MM.1S (cell line): ENCODE data around the gene TTL.
"Not testable (repeated sequence)": the region's sequence is repeated elsewhere in the genome, so short reads cannot be mapped to it uniquely, and the experiment has no call there.

Source experiments
- DNase-seq: peaks from one replicate; pipeline ENCODE4 v3.0.0-alpha.2; 2015
- H2AFZ ChIP-seq: fragments of 300-600 bp; sonication (generic); 2 replicates; pipeline ENCODE4 v1.6.0; 2016; ENCODE audit warnings: antibody characterized with exemption, low read length
- H3F3A ChIP-seq: fragments of 300-600 bp; sonication (generic); 2 replicates; pipeline ENCODE4 v1.6.1; 2016; ENCODE audit warnings: mild to moderate bottlenecking, antibody characterized with exemption, low read length, moderate library complexity, mixed read lengths; ENCODE audit not compliant: insufficient read depth
- H3K27ac ChIP-seq: fragments of 300-600 bp; sonication (generic); 2 replicates; pipeline ENCODE4 v1.5.1; 2016; ENCODE audit warnings: mild to moderate bottlenecking, low read length
- H3K27me3 ChIP-seq: fragments of 300-600 bp; sonication (generic); replicated peaks from 2 replicates; pipeline ENCODE4 v1.6.0; 2016; ENCODE audit warnings: low read length; ENCODE audit not compliant: insufficient read depth
- H3K36me3 ChIP-seq: fragments of 300-600 bp; sonication (generic); replicated peaks from 2 replicates; pipeline ENCODE4 v1.6.1; 2016; ENCODE audit warnings: mild to moderate bottlenecking, low read length, mixed read lengths; ENCODE audit not compliant: insufficient read depth
- H3K4me1 ChIP-seq: fragments of 300-600 bp; sonication (generic); 2 replicates; pipeline ENCODE4 v1.6.1; 2016; ENCODE audit warnings: low read length, mixed read lengths
- H3K4me2 ChIP-seq: fragments of 300-600 bp; sonication (generic); 2 replicates; pipeline ENCODE4 v1.6.0; 2016; ENCODE audit warnings: low read depth, low read length
- H3K4me3 ChIP-seq: fragments of 300-600 bp; sonication (generic); 2 replicates; pipeline ENCODE4 v1.5.1; 2016; ENCODE audit warnings: low read length, mixed read lengths
- H3K79me2 ChIP-seq: fragments of 300-600 bp; sonication (generic); 2 replicates; pipeline ENCODE4 v1.6.1; 2016; ENCODE audit warnings: mixed run types, low read length, mixed read lengths
- H3K9ac ChIP-seq: fragments of 300-600 bp; sonication (generic); 2 replicates; pipeline ENCODE4 v1.6.1; 2016; ENCODE audit warnings: low read length, mixed read lengths
- H3K9me2 ChIP-seq: fragments of 300-600 bp; sonication (generic); replicated peaks from 2 replicates; pipeline ENCODE4 v1.6.1; 2016; ENCODE audit warnings: mild to moderate bottlenecking, low read length, mixed read lengths; ENCODE audit not compliant: insufficient read depth
- H3K9me3 ChIP-seq: fragments of 300-600 bp; sonication (generic); replicated peaks from 2 replicates; pipeline ENCODE4 v1.6.1; 2016; ENCODE audit warnings: mild to moderate bottlenecking, low read length, mixed read lengths; ENCODE audit not compliant: insufficient read depth
- H4K20me1 ChIP-seq: fragments of 300-600 bp; sonication (generic); 2 replicates; pipeline ENCODE4 v1.6.1; 2016; ENCODE audit warnings: mild to moderate bottlenecking, low read length, moderate library complexity, mixed read lengths; ENCODE audit not compliant: insufficient read depth
- EZH2 ChIP-seq: fragments of 300-600 bp; sonication (generic); optimal IDR thresholded peaks from 2 replicates; pipeline ENCODE3; 2017; ENCODE audit warnings: low read depth, mild to moderate bottlenecking, antibody characterized with exemption, low read length, mixed read lengths
- EZH2phosphoT487 ChIP-seq: fragments of 300-600 bp; sonication (generic); IDR thresholded peaks from 2 replicates; pipeline ENCODE4 v1.6.1; 2018; ENCODE audit warnings: antibody characterized with exemption, low read length
- TF ChIP-seq, protein P1 (sequence below): fragments of 300-600 bp; sonication (generic); IDR thresholded peaks from 2 replicates; pipeline ENCODE4 v1.5.1; 2016; ENCODE audit warnings: antibody characterized with exemption, low read length, mixed read lengths

The TTL gene

DNA sequence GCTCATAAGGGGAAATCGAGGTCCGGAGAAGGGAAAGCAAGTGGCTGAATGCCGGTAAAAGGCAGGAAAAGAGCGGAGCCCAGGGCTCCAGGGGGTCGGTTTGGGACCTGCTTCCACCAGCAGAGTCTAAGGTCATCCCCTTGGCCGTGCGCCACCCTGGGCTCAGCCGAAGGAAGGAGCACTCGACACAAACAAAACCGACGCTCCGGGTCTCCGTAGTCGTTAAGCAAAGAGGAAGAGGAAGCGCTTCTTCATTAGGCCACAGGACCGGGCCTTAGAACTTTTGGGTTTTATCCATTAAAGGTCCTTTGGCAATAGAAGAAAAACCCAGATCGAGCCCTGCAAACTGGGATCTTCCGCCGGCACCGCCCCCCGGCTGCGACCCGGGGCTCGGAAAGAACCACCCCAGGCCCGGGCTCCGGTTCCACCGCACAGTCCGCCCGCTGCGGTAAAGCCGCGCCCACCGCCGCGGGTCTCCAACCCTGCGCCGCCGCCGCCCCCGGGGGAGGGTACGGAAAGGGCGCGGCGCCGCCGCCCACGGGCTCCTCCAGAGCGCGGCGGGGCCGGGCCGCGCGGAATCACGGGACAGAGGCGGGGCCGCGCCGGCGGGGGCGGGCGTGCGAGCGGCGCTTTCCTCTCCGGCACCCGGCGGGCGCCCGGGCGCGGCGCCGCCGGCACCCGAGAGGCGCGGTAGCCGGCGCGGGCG lies at the start of gene TTL:
TTL (plus strand) TSS at position 629 of the 706 bp plus-strand sequence. CDS start 189 bp downstream, outside the sequence.
- Histone ChIP-seq H3K9me2 (no peaks in the 10 kb centered on the region), H3K27ac (peak within 1 kb of the TSS; percentile 65; the same call in 1 of the 2 replicates), H3K9me3 (no peaks in the 10 kb centered on the region), H3K9ac (peak within 1 kb of the TSS; percentile 81), H3K4me2 (peak within 1 kb of the TSS; percentile 93), H3K36me3 (no peaks in the 10 kb centered on the region), H3K4me3 (peak within 1 kb of the TSS; percentile 99), H3K27me3 (no peaks in the 10 kb centered on the region), H3K79me2 (peaks cover 41% of the 10 kb centered on the region), H4K20me1 (no peaks in the 10 kb centered on the region), H2AFZ (peak within 1 kb of the TSS; percentile 99), H3F3A (peaks cover 17% of the 10 kb centered on the region), H3K4me1 (peaks cover 15% of the 10 kb centered on the region)
- peak; percentile 77 for DNase-seq
- TF ChIP-seq EZH2: no peak
- no peak for TF ChIP-seq EZH2phosphoT487
- TF ChIP-seq, protein P1, sequence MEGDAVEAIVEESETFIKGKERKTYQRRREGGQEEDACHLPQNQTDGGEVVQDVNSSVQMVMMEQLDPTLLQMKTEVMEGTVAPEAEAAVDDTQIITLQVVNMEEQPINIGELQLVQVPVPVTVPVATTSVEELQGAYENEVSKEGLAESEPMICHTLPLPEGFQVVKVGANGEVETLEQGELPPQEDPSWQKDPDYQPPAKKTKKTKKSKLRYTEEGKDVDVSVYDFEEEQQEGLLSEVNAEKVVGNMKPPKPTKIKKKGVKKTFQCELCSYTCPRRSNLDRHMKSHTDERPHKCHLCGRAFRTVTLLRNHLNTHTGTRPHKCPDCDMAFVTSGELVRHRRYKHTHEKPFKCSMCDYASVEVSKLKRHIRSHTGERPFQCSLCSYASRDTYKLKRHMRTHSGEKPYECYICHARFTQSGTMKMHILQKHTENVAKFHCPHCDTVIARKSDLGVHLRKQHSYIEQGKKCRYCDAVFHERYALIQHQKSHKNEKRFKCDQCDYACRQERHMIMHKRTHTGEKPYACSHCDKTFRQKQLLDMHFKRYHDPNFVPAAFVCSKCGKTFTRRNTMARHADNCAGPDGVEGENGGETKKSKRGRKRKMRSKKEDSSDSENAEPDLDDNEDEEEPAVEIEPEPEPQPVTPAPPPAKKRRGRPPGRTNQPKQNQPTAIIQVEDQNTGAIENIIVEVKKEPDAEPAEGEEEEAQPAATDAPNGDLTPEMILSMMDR: no peak

DNA sequence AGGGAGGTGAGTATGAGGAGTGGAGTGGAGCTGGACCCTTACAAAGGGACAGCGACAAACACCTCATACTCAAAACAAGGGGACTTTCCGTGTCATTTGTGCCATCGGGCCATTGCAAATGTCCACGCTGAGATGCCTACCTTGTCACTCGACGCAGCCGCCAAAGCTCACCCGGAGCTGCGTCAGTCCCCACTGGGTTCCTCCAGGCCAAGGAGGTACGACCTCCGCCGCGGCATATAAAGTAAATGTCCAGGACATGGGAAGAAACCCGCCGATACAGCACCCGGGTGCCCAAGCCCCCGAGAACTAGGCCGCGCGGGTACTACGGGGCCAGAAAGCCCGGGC lies 49.6 kb upstream of the TTL start:
- not testable (repeated sequence) for H2AFZ ChIP-seq, H3K9ac ChIP-seq

DNA sequence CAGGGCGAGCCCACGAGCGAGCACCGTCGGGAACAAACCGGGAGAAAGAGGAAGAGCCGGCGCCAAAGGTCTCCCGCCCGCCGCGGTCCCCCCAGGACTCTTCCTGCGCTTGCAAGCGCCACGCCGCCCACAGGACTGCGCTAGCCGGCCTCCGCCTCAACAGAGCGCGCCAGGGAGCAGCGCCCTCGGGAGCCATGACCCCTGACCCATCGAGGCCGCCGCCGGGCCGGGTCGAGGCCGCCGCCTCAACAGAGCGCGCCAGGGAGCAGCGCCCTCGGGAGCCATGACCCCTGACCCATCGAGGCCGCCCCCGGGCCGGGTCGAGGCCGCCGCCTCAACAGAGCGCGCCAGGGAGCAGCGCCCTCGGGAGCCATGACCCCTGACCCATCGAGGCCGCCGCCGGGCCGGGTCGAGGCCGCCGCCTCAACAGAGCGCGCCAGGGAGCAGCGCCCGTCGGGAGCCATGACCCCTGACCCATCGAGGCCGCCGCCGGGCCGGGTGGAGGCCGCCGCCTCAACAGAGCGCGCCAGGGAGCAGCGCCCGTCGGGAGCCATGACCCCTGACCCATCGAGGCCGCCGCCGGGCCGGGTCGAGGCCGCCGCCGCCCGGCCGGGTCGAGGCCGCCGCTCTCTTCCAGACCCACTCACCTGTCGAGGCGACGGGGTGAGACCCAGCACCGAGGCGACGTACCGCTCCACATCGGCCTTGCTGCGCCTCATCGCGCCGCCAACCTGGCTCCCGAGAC lies 49.0 kb upstream of the TTL start:
- not testable (repeated sequence) for H3K36me3 ChIP-seq, H3F3A ChIP-seq, H3K9ac ChIP-seq, DNase-seq, H3K79me2 ChIP-seq, H3K27me3 ChIP-seq, H4K20me1 ChIP-seq, H3K9me3 ChIP-seq, H3K4me2 ChIP-seq, H3K4me3 ChIP-seq, H2AFZ ChIP-seq, H3K4me1 ChIP-seq, H3K9me2 ChIP-seq, H3K27ac ChIP-seq

More for the DNA sequence above, 49.6 kb upstream of the TTL start:
- H3K79me2 ChIP-seq, H4K20me1 ChIP-seq, H3F3A ChIP-seq, H3K9me2 ChIP-seq, H3K4me2 ChIP-seq, H3K9me3 ChIP-seq, H3K4me3 ChIP-seq, H3K36me3 ChIP-seq, DNase-seq, H3K4me1 ChIP-seq, H3K27ac ChIP-seq, H3K27me3 ChIP-seq: not testable (repeated sequence)

DNA sequence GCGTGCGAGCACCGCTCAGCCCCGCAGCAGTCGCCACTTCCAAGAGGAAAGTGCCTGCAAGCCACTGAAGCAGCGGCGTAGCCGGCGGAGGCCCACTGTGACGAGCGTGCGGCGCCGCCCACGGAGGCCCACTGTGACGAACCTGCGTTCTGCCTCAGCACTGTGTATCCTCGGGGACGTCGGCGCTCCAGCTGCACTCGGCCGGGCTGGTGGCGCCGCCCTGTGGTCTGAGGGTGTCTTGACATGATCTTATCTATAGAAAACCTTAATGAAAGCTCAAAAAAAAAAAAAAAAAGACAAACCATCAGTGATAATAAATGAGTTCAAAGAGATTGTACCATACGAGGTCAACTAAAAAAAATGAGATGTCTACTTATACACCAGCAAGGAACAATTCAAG lies 48.5 kb upstream of the TTL start, which contains the start of gene RGPD8:
RGPD8 (minus strand) TSS at position 166 of the 400 bp plus-strand sequence. CDS start 192 bp downstream, outside the sequence.
- H3K9me3 ChIP-seq, H3K9ac ChIP-seq, H3K36me3 ChIP-seq, H2AFZ ChIP-seq, H3K9me2 ChIP-seq, H3K79me2 ChIP-seq, H3K4me2 ChIP-seq, H3K27ac ChIP-seq, H3K27me3 ChIP-seq, H3F3A ChIP-seq, H4K20me1 ChIP-seq, H3K4me3 ChIP-seq, H3K4me1 ChIP-seq: not testable (repeated sequence)
- TF ChIP-seq, protein P1: peak; percentile 33
- peak; percentile 74 for DNase-seq
